ENCODE data around the gene JAK3.

Gene JAK3

DNA sequence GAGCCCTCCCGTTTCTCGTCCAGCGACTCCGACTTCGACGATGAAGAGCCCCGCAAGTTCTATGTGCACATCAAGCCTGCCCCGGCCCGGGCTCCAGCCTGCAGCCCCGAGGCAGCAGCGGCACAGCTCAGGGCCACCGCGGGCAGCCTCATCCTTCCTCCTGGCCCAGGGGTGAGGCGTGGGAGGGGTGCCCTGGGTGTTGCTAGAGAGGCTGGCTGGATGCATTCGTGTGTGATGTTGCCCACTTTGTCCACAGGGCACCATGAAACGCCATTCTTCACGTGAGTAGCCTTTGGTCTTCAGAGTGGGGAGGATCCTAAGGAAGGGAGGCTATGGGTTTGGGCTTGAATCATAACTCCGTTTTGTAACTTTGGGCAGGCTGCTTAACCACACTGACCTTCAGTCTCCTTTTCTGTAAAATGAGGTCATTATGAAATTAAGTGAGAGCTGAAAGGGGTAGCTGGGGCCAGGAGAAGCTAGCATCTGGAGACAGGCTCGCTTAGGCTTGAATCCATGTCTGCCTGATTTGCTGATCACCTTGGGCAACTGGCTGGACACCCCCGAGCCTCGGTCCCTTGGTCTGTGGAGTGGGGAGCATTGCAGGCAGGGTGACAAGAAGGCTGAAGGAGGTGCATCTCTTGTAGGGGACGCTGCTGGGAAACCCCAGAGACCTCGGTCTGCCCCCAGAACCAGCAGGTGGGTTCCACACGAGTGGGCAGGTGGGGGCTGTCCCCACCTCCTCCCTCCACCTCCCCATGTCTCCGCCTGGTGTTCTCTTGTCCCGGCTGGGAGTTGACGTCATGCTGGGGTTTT, 71.6 kb downstream of the JAK3 start:
- DNase-seq, result no peak

DNA sequence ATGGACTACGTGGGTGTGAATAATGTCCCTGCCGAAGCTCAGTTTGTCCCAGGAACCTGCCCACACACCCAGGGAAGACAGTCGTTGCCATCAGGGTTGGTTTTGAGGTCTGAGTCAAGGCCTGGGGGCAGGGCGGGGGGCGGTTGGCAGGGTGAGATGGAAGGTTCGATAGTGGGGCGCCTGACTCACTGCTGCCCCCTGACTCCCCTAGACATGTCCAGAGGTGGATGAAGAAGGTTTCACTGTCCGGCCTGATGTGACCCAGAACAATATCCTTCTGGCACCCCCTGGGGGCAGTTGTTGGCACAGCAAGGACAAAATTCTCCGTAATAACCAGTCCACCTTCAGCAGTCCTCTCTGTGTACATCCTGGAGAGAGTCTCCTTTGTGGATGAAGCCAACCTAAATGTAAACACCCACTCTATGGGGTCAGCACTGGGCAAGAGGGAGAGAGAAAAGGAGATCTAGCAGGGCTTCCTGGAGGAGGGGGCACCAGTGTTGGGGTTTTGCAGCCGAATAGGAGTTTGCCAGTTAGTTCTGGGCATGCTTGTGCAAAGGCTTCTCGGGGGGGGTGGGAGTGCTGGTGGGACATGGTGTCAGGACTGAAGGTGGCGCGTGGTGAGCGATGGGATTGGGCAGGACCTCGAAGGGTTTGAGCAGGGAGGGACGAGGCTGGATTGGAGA, 72.4 kb downstream of the JAK3 start:
- peak; percentile 17 to 37 for DNase-seq
